LNCAP (cell line): ENCODE measurements around the gene WBP2.

Experiments used
- TF ChIP-seq, protein P1 (sequence below): fragments of 450-650 bp; IDR thresholded peaks from 2 replicates; pipeline ENCODE4 v1.5.1; 2017; ENCODE audit warnings: mild to moderate bottlenecking

The WBP2 gene

DNA sequence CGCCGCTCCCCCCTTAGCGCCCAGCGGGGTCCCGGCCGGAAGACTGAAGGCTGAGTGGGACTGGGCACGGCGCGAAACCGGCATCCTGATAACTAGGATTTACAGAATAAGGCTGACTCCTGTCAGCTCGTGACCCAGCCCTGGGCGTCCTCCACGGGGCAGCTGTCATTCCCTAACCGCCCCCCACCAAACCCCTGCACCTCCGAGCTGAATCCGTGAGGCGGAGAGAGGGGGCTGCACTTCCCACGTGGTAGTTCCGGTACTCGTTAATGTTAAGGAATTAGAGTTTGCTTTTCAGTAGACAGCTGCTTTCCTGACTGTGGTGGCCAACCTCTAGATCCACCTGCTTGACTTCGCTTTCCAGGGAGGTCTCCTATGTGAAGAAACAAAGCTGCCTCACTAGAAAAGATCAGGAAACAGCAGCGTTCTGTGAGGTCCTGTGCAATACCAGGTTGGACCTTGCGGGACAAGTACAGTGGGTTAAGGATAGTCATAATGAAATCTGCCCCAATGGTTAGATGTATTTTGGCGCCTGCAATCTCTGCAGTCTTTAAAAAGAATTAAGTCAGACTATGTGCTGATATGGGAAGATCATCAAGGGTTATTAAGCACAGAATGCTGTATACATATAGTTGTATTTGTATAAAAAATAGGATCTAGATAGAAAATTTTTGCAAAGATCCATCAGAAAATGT lies 1.1 kb upstream of the WBP2 start:
- TF ChIP-seq, protein P1, sequence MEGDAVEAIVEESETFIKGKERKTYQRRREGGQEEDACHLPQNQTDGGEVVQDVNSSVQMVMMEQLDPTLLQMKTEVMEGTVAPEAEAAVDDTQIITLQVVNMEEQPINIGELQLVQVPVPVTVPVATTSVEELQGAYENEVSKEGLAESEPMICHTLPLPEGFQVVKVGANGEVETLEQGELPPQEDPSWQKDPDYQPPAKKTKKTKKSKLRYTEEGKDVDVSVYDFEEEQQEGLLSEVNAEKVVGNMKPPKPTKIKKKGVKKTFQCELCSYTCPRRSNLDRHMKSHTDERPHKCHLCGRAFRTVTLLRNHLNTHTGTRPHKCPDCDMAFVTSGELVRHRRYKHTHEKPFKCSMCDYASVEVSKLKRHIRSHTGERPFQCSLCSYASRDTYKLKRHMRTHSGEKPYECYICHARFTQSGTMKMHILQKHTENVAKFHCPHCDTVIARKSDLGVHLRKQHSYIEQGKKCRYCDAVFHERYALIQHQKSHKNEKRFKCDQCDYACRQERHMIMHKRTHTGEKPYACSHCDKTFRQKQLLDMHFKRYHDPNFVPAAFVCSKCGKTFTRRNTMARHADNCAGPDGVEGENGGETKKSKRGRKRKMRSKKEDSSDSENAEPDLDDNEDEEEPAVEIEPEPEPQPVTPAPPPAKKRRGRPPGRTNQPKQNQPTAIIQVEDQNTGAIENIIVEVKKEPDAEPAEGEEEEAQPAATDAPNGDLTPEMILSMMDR = no peak

DNA sequence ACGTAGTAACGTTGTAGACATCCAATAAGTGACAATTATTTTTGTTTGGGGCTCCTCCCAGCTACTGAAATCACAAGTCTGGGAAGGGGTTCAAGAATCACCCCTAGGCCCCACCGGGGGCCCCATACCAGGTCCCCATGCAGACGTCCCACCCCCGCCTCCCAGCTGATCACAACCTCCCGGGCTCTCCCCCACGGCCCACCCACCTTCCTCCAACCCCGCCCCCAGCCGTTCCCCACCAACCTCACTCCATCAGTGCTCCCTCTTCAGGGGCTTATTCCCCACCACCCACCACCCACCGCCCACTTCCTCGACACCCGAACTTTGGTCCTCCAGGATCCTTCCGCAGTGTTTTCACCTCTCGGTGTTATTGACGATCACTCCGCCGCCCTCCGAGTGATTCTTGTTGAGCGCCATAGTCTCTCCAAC lies 240 bp downstream of the WBP2 start:
- TF ChIP-seq, protein P1 = no peak

DNA sequence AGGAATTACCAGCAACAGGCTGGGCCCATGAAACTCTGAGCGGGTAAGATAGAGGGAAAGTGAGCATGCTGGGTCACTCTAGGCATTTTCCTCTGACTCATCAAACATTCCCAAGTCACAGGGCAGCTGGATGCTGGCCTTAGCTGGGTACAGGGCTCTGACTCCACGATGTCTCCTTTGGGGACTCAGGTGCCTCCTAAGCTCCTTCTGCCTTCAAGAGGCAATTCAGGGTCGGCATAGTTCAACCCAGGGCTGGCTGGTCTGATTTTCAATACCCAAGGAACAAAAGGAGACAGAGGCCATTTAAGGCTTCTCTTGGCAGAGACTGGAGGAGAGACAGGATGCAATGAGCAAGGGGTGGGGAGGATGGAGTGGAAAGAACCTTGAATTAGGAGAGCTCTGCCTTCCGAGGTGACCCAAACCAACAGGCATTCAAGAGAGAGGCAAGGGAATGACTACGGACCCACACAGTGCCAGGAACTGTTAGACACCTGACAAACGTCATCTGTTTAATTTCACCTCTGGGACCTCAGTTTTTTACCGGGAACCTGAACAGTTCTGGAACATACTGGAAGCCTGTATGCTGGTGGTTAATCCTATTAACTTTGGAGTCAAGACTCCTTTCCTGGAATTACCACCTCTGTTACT lies 910 bp downstream of the WBP2 start:
- TF ChIP-seq, protein P1 = no peak

DNA sequence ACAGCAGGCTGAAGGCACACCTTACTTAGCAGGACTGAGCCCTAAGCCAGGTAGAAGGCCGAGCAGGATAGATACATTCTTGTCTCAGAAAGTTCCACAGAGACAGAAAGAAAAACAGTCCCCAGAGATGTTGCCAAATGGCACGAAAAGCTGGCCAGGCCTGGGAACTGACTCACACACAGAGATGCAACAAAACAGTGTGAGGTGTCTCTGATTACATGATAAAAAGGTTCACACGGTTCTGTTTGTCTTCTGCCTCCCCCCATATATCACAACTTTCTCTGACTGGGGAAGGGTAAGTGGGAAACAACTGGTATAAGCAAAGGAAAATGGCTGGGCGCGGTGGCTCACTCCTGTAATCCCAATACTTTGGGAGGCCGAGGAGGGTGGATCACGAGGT lies 1.7 kb downstream of the WBP2 start:
- TF ChIP-seq, protein P1 = no peak

DNA sequence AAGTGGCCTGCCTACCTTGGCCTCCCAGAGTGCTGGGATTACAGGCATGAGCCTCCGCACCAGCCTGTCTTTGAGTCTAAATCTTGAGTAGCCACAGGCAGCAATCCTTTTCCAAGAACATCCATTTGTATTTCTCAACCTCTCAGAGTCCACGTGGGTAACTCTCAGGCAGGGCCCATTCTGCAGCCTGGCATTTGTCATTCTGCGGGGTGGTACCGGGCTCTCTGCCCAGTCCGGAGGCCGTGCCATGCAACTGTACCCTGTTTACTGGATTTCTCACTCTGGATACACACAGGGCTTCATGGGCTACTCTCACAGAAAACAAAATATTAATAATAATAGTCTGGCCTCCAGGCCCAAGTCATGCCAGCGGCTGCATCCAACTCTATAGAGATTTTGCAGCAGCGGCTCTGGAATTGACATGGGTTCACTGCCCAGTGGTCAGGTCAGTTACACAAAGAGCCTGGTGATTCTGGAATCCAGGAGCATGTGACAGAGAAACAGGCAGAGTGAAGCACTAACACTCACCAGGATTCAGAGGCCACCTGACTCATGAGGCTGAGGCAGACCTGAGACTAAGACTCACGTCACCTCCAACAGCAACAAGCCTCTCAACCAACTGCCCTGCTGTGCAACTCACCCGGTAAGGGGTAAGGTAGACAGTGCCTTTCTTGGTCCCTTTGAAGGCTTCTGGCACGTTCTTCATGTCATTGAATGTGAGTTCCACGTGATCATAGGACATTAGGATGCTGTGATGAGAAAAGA lies 4.0 kb downstream of the WBP2 start:
- TF ChIP-seq, protein P1 = no peak

DNA sequence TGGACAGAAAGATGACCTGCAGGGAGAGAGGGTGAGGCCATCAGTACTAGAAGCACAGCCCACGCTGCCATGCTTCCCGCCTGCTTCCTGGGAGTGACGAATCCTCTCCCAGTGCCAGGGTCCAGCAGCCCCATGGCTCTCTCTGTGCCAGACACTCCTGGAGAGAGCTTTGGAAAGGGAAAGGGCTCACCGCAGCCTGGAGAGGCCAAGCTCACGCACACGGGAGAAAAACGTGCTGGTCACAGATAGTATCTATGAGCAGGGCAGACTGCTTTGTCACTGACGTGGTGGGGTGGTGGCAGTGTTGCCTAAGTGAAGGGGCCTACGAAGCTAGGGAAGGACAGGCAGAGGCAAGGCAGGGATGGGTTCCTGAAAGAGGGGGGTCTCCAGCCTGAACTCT lies 5.4 kb downstream of the WBP2 start:
- TF ChIP-seq, protein P1 = no peak

DNA sequence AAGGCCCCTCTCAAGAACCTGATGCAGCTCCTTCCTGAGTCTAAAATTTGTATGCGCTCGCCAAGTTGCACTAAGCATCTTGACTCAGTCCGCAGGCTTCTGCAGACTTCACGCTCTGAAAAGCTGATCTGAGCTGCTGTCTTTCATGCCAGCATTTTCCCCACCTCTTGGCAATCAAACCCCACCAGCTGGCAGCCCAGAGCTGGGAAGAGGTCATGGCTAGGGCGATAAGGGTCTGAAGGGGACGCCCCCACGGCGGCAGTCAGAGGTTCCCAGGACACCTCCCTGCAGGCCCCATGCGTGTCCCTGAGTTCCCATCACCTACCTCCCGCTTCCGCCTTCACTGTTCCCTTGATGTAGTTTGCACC lies 5.9 kb downstream of the WBP2 start:
- TF ChIP-seq, protein P1 = no peak
